HG02571 (cell line): ENCODE results near the gene SMAD2.

Source experiments
- ATAC-seq: cut with Tn5 transposase; IDR thresholded peaks from one replicate; pipeline ENCODE4 v1.9.1; 2021; ENCODE audit warnings: mild to moderate bottlenecking, moderate library complexity; ENCODE audit not compliant: unreplicated experiment

The SMAD2 gene

DNA sequence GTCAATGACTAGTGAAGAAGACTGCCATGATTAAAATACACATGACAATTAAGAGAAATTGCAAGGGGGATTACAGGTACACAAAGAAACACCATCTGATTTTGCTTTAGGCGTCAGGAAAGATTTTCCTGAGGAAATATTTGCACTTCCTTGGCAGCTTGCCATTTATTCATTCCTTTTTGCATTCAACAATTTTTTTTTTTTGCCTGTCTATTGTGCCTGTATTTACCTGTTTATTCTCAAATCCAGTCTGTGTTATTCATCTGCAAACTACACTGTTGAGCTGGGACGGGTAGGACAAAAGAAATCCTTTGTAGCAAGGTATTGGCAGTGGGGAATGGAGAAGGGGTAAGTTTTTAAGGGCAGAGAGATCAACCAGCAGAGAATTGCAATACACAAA is 31.8 kb downstream of the SMAD2 start:
- ATAC-seq, result no peak

DNA sequence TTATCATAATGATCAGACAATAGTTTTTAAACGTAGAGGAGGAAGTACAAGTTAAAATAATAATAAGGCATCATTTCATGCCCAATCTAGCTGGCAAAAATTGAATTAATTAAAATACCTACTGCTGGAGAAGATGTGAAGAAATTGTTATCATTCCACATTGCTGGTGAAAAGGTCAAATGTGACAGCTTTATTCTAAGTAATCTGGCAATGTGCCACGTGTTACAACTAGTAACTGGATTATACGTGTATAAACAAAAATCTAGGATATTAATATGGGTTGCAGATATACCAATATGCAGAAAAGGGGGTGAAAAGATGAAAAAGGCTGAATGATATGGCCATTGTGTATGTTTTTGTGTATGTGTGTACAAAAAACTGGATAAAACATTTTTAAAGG is 32.4 kb downstream of the SMAD2 start:
- no peak for ATAC-seq

DNA sequence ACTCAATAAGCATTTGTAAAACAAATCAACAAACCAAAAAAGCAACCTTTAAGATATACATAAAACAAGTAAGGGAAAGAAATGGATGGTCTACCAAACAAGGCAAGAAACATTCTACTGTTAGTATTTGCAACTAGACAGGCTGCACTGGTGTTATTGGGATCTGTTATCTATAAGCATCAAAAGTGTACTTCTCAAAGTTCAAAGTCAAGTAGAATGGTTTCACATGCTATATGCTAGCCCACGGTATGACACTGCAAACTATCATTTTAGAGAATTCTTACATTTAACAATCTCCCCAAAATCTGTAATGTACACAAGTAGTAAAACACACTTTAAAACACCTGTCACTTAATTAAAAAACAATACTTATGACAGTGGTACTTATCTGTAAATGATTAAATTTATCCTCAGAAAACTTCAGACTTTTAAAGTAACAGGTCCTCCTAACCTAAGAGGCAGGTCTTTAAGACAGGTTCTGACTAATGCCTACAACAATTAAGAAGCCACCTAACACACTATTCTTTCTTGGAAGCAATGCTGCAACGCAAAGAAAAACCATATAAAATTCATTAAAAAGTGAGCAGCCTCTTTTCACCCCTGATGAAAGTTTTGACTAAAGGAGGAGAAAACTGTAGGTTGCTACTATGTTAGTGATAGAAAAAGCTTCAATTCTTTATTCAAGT is 34.8 kb downstream of the SMAD2 start:
- ATAC-seq, result no peak

DNA sequence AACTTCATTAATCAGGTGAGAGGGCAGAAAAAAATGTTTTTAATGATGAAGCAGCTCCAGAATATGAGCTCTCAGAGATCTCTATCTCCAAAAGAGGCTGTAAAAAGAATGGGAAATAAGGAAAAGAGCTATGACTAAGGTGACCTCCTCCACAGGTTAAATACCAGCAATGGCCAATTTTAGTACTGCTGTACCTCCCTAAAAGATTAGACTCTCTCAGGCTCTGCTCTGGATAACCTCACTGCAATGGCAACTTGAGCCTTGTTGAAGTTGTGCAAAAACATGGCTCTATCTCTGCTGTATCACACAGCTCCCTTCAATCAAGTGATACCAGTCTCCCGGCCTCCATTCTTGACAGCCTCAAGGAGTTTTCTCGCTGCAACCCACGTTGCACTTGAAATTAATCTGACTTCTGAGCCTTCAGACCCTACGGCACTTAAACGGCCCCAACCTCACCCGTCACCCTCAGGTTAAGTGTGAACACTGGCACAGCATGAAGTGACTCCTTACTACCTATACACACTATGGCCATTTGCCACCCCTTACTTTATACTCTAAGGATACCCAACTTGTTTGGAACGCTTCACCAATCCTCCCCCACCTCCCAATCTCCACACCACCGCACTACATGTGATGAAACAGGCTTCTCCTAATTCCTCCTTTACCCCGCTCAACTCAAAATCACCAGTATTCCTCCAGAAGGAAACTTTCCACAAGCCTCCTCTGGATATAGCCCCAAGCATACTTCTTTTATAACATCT is 36.3 kb downstream of the SMAD2 start:
- no peak for ATAC-seq

DNA sequence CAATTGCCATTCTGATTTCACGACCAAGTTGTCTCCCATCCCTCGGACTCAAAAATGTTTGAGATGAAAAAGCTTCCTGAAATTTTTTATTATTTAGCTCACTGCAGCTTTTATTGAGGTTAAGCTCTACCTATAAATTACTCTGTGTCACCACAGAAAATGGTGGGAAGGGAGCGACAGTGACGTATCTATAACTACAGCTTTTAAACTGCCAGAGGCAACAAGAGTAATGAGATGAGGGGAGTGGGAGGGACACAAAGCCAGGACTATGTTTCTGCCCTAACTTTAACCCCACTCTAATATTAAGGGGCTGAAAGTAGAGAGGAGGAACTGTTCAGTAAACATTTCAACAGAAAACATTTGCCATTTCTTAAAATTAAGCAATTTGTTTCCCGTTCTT is 37.4 kb downstream of the SMAD2 start:
- ATAC-seq, result no peak

DNA sequence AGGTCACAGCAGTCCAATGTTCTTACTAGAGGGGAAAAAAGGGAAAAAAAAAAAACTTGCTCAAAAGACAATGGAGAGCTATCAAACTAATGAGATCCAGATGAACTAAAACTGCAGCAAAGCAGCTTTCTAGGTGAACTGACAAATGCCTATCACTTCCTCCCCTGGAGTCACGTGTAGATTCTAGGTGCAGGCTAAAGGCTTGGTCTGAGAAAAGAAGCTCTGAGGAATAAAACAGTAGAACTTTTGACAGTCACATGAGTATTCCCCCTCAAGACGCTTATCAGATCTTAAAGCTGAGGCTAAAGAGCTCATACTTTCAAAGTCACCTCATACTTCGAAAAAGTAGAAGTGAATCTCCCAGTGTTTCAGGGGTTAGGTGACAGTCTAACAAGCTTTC is 42.3 kb downstream of the SMAD2 start:
- ATAC-seq, result no peak

DNA sequence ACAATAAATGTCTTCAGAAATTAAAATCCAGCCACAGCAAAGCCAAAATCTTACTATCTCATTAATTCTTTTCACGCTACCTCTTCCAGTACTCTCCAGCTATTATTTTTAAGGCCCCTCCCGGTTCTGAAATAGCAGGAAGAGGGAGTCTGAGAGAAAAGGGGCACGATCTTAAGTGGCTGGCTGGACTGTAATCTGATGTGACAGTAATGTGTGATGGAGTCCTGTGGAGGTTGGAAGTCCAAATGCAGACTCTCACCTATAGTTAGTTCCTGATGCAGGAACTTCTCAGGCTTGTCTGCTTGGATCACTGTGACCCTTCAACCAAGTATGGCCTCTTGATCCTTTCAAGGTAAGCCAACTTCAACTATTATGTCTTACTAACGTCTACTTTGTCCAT is 43.2 kb downstream of the SMAD2 start:
- ATAC-seq, result no peak

DNA sequence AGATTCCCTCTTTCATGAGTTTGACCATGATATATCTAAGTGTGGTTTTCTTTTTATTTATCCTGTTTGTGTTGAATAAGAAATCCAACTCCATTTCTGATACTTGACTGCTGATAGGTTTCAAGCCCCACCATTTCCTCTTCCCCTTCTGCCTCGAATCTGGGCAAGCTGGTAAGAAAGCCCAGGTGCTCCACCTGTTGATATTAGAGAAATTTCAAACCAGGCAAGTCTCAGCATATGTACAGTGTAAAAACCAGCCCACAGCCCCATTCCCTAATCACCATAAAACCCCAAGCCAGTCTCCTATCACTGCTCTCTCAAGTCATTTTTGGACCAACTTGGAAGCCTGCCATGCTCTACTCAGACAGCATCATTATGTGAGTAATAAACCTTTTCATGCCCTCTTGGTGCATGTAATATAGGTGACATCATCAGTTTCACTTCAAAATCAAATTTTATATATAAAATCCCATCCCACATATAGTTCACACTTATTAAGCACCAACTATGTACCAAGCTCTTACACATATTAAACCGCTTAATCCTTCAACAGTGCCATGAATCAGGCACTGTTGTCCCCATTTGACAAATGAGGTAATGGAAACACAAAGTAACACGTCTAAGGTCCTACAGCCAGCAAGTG is 46.6 kb downstream of the SMAD2 start:
- ATAC-seq, result no peak

DNA sequence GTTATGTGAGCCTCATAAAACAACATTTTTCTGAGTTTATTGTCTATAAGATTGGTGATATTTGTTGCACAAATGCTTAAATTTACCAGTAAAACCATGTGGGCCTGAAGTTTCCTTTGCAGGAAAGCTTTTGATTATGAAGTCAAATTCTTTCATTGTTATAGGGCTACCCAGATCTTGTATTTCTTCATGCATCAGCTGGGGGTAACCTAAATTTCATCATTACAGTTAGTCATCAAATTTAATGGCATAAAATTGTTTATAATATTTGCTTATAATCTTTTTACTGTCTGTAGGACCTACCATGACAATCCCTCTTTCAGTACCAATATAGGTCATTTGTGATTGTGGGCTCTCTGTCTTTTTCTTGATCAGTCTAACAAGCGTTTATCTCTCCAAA is 47.8 kb downstream of the SMAD2 start:
- ATAC-seq, result no peak

DNA sequence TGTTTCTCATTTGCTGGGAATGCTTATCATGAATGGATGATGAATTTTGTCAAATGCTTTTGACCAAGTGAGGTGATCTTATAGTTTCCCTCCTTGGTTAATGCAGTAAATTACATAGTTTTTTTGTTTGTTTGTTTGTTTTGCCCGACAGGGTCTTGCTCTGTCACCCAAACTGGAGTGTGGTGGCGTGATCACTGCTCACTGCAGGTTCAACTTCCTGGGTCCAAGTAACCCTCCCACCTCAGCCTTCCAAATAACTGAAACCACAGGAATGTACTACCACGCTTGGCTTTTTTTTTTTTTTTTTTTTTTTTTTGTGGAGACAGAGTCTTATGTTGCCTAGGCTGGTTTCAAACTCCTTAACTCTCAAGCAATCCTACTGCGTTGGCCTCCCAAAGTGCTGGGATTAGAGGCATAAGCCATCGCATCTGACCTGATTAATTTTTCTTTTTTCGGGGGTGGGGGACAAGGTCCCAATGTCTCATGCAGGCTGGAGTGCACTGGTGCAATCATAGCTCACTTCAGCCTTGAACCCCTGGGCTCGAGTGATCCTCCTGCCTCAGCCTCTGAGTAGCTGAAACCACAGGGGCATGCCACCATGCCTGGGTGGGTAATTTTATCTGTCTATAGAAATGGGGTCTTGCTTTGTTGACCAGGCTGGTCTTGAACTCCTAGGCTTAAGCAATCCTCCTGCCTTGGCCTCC is 48.6 kb downstream of the SMAD2 start:
- no peak for ATAC-seq

DNA sequence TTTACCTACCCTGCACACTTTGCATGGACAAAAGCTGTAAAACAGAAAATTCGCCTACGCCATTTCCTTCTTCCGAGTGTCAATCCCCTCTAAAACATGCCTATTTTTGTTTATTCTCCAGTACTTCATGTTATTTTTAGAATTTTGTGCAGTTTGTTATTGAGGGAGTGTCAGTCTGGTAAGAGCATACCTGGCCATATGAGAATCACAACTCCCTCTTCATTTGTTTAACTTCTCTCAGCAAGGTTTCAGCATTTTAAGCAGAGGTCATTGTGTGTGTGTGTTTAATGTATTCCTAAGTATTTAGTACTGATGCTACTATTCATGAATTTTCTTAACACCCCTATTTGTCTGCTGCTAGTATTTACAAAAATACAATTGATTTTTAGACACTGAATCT is 49.4 kb downstream of the SMAD2 start:
- ATAC-seq, result no peak

DNA sequence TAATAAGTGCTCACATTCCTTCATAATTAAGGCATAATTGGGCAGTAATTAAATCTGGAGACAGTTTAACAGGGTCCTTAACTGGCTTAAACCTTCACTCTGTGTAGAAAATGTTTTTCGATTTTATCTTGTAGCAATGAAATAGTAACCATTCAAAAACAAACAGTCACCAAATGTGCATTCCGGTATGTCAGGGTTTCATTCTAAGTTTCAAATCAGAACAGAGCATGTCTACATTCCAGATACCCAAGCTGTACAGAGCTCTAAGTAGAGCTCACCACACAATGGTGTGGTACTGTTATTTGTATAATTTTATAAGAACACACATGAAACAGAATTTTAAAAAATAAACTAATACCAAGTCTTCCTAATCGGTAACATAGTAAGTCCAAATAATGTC is 52.6 kb downstream of the SMAD2 start:
- no peak for ATAC-seq

DNA sequence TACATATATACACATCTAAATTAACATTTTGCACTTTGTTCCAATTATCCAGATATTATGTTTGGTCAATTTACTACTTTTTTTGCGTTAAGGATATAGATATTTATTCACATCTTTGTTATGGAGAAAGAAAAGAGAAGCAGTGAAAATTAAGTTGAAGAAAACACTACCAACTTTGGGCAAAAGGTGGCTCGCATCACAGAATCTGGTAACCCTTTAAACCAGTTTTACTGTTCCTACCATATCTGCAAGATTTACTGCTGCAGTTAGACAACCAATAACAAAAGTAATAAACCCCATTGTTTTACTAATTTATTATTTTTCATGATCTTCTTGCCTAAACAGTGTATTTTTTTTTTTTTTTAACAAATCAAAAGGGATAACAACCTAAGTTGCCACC is 53.6 kb downstream of the SMAD2 start:
- ATAC-seq, result no peak

DNA sequence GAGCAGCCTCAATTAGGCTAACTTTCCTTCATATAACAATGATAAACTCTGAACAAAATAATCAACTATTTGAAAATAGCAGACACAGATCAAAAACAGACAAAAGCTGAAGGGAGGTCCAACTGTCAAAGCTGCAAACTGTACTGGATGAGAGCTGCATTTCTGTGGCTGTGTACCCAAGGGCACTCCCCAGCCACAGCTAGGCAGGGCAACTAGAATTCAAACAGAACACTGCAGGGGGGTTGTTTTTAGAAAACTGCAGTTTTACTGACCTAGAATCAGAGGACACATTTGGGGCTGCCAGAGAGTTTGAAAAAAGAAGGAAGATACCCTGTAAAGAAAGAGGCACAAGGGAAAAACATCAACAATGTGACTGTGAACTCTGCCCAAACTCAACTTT is 56.8 kb downstream of the SMAD2 start:
- ATAC-seq, result no peak

DNA sequence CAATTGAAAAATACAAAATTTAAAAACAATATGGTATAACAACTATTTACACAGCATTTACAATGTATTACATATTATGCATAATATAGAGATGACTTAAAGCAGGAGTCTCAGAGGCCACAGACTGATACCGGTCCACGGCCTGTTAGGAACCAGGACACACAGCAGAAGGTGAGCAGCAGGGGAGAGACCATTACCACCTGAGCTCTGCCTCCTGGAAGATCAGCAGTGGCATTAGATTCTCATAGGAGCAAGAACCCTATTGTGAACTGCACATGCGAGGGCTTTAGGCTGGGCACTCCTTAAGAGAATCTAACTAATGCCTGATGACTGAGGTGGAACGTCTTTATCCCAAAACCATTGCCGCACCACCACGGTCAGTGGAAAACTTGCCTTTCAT is 58.0 kb downstream of the SMAD2 start:
- ATAC-seq, result no peak

DNA sequence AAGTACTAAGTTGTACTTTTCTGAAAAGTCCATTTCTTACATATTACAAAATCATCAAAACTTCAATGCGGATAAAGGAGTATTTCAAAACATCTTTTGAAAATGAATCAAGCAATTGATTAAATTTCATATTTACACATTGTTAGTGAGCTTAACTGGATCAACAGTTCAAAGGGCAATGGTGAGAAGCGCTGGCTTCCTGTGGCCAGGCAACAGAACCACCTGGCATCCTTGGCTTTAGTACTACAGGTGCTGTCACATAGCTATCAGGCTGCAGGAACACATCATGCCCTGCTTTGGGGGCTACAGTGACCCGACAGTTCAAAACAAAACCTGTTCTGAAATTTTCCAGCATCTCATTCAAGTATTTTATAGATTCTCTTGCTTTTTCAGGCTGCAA is 59.2 kb downstream of the SMAD2 start:
- ATAC-seq, result no peak

DNA sequence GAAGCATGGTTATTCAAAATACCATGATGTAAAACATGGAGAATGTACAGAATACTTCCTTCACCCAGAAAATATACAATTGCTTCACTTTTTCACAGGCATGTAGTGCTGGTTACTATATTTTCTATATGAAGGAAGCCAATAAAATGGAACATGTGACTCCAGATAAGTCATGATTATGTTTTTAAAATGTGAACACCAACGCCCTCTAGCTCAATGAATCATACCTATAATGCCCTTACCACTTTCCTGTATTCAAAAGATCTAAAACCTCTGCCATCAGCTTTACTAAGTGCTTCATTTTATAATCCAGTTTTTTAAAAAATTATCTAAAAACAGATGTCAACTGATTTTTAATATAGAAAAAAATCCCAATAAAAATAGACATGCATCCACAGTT is 59.9 kb downstream of the SMAD2 start:
- no peak for ATAC-seq

DNA sequence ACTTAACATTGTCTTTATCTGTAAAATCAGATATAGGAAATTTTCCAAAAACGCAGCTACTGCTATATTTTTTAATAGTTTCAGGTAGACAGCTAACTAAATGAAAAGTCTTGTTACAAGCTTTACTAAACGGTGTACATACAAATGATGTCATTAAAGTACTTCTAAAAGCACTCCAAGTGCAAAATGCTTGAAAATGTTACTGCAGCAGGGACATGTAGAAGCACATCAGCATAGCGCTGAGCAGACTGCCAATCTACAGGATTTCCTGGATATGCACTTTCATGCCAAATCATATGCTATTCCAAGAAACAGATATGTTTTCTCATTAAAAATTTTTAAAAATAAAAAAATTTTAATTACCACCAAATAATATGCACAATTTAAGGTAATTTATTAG is 61.7 kb downstream of the SMAD2 start:
- ATAC-seq, result no peak

DNA sequence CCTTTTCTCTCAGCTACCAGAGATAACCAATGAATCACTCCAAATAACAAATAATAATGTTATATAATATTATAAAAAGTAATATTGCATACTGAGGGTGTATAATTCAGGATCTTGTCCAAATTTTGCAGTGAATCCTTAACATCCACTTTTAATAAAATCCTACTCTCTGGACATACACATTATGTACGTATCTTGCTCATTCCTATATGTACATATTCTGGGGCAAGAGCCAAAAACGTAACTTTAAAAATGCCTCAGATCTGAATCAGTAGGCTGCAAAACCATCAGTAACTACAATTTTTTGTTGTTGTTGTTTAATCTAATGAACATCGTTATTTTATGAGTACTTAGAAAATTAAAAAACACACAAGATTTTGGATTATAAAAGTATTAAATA is 65.3 kb downstream of the SMAD2 start:
- ATAC-seq, result no peak

DNA sequence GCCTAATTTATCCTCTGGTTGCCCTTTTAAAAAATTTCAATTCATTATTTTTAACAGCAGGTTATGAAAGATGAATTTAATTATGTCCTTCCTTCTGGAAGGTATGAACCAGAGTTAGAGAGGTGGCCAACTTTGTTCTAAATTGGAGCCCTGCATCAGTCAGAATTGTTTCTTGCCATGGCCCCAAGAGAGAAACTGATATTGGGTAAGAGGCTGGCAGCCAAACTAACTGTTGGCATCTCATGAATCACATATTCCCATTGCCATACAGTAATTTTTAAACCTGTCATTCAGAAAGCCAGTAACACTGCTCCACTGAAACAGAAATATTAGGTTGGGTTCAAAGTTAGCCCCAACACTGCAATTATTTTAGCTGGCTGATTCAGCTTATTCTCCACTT is 67.4 kb downstream of the SMAD2 start:
- no peak for ATAC-seq

DNA sequence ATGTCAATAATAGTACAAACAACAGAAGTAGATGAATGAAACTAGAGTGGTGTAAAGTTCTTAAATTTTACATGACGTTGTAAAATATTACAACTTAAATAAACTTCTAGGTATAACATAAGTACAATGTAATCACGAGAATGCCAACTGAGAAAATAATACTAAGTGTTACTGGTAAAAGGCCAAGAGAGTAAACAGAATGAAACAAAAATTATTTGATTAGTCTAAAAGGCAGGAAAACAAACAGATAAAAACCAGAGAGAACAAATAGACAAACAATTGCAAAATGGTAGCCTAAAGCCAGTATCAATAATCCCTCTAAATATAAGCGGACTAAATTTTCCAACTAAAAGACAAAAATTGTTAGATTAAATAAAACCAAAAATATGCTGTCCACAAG is 71.9 kb downstream of the SMAD2 start:
- no peak for ATAC-seq

DNA sequence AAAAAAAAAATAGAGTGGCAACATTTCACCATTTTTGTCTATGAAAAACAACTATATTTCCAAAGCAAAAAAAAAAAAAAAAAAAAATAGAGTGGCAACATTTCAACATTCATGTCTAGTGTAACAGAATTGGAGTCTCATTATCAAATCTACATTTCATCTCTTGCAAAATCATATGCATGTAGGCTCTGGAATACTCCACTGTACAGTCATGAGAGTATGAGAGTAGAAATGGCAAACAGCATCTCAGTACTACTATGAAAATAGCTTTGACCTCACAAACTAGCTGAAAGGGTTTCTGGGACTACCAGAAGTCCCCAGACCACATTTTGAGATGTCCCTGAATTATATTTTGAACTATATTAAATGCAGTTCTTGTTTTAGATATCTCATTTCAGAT is 82.8 kb downstream of the SMAD2 start:
- no peak for ATAC-seq
